GM10248 (cell line): Measurements from ENCODE around the gene ADAM29.
"Not testable (repeated sequence)": the region's sequence is repeated elsewhere in the genome, so short reads cannot be mapped to it uniquely, and the experiment has no call there.

ENCODE experiments used
- CTCF ChIA-PET: fragments of 300-600 bp; sonication (Branson Sonifier 250); formaldehyde crosslinking; extraction: SDS; loops from one replicate; lab custom pipeline; 2021; ENCODE audit warnings: antibody characterized with exemption; lab: Yijun Ruan, JAX
- POLR2A ChIA-PET: fragments of 350-650 bp; sonication (Branson Sonifier 250); formaldehyde crosslinking; extraction: SDS; loops from one replicate; lab custom pipeline; 2020; ENCODE audit warnings: antibody characterized with exemption; lab: Yijun Ruan, JAX
- DNase-seq: peaks from one replicate; pipeline ENCODE4 v3.0.0; 2012; ENCODE audit errors: extremely low spot score
- TF ChIP-seq, protein P1 (sequence below): IDR thresholded peaks from 2 replicates; pipeline ENCODE4 v1.5.1; 2012; ENCODE audit warnings: mild to moderate bottlenecking, low read depth; ENCODE audit errors: extremely low read depth, missing control alignments, control extremely low read depth

ADAM29 gene

DNA sequence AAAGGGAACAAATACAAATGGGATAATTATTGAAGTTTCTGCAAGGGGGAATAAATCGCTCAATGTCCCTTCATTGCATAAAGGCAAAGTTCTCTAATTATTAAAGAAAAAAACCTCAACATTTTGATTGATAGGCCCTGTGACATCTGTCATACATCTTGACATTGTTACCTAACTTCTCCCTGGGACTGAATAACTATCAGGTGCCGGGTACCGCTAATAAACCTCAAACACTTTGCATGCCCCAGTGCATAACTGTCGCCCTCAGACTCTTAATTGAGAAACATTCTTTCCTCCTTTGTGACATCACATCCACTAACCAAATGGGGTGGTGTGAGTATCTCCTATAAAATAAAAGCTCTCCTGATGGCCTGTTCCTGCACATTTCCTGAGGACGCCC lies at the start of gene ADAM29:
Gene ADAM29, plus strand, starts transcription at position 301 of the 400 bp plus-strand sequence. CDS start 57,168 bp downstream, outside the sequence.
- TF ChIP-seq, protein P1, sequence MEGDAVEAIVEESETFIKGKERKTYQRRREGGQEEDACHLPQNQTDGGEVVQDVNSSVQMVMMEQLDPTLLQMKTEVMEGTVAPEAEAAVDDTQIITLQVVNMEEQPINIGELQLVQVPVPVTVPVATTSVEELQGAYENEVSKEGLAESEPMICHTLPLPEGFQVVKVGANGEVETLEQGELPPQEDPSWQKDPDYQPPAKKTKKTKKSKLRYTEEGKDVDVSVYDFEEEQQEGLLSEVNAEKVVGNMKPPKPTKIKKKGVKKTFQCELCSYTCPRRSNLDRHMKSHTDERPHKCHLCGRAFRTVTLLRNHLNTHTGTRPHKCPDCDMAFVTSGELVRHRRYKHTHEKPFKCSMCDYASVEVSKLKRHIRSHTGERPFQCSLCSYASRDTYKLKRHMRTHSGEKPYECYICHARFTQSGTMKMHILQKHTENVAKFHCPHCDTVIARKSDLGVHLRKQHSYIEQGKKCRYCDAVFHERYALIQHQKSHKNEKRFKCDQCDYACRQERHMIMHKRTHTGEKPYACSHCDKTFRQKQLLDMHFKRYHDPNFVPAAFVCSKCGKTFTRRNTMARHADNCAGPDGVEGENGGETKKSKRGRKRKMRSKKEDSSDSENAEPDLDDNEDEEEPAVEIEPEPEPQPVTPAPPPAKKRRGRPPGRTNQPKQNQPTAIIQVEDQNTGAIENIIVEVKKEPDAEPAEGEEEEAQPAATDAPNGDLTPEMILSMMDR = no peak
- DNase-seq = no peak
- POLR2A ChIA-PET = no interaction called here
- CTCF ChIA-PET = interaction anchor here (1.5 kb wide), 1 partner anchor 11 kb away, joined by 3 read pairs; no protein-coding TSS in a partner anchor

DNA sequence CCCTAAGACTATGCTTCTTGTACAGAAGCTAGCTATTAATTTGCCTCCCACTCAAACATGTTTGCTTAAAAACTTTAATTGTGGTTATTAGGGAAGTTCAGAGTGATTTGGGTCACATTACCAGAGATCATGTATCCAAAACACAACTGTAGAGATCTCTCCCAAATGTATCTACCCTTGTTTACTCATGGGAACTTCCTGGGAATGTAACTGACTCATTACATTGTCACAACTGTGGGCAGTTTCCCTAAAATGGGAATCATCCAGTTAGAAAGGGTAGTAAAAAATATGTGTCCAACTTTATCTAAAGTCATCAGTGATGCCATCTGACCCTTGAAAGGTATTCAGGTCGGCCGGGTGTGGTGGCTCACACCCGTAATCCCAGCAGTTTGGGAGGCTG lies 48.8 kb upstream of the ADAM29 start:
- TF ChIP-seq, protein P1 = no peak
- no peak for DNase-seq
- CTCF ChIA-PET = no interaction called here
- POLR2A ChIA-PET = no interaction called here

DNA sequence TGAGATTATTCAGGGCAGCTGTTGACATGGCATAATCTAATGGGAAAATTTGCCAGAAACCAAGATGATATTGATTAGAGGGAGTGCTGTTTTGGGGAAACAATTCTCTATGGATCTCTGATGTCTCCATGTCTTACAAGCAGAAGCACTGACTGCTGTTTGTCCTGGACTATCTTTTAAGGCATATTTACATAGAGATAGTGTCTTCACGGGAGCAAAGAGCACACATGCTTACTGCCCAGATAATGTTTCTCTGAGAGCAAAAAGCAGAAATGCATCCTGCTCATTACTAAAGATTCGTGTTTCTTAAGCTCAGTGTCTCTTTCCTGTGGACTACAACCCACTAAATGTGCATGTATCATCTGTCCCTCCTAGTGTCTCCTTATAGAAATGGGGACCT lies 47.8 kb upstream of the ADAM29 start:
- ChIA-PET POLR2A (no interaction called here), CTCF (no interaction called here)
- no peak for DNase-seq
- TF ChIP-seq, protein P1 = no peak

GRCh38 chr4:174871407-174871806 lies 46.8 kb upstream of the ADAM29 start:
- ChIA-PET POLR2A (no interaction called here), CTCF (no interaction called here)
- no peak for DNase-seq
- TF ChIP-seq, protein P1 = no peak

DNA sequence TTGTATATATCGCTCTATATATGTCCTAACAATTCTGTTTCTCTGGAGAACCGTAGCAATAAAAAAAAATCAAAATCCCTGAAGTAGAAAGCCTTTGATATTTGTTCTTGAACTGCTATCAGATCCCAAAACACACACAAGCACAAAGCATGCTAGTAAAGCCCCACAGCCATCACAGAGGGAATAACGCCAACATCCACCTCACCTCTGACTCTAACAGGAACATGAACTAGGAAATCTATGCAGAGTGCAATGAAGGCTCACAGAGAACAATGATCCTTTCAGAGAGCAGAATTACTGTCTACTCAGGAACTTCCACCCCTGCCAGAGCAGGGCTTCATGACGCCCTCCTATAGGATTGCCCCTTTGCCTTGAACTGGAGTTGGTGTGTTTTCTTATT lies 45.0 kb upstream of the ADAM29 start:
- POLR2A ChIA-PET, CTCF ChIA-PET, DNase-seq: not testable (repeated sequence)

DNA sequence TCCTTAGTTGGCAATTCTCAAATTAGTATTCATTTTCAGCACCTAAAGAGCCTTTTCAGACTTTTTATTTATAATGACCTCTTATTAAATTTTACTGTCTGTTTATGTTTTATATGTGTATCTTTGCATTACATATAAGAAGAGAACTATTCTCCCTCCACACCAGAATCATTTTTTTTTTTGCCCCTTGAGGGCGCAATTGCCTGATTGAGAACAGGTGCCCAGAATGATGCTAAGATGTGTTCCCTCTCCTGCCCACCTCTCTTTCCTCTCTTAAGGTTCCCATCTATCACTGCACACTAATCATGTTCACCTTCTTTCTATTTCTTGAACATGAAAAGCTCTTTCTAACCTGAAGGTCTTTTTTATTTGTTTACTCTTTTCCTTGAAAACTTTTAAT lies 44.2 kb upstream of the ADAM29 start:
- ChIA-PET POLR2A (no interaction called here), CTCF (interaction anchor here (1.8 kb wide), 1 partner anchor 10 kb away, joined by 4 read pairs; no protein-coding TSS in a partner anchor)
- TF ChIP-seq, protein P1 = no peak
- DNase-seq = peak; percentile 10

DNA sequence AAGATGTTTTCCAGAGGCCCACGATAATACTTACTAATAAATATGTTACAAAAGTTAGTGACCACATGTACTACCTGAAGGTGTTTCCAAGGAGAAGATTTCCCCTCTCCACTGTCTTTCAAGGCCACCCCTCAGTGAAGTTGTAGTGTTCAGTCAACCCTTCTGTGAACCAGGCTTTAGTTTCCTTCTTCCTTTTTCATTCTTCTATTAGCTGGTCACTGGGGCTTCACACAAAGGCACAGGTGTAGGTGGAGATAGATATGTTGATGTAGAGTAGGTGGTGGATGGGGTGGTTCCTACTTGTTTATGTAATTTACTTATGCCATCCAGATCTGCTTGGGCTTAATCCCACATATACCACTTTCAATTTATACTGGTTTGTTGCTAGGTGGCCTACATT lies 43.3 kb upstream of the ADAM29 start:
- ChIA-PET CTCF (interaction anchor here (1.8 kb wide), 1 partner anchor 11 kb away, joined by 4 read pairs; no protein-coding TSS in a partner anchor), POLR2A (no interaction called here)
- TF ChIP-seq, protein P1 = no peak
- no peak for DNase-seq
